ENCODE measurements around the gene PDPN. TPM values are rescaled to one million over a fixed set of nuclear protein-coding genes. Genes with fewer than 3 reads are reported as not detected.

Gene PDPN
- total RNA-seq, 1 experiment from 2014 or later, result 16.3 TPM

DNA sequence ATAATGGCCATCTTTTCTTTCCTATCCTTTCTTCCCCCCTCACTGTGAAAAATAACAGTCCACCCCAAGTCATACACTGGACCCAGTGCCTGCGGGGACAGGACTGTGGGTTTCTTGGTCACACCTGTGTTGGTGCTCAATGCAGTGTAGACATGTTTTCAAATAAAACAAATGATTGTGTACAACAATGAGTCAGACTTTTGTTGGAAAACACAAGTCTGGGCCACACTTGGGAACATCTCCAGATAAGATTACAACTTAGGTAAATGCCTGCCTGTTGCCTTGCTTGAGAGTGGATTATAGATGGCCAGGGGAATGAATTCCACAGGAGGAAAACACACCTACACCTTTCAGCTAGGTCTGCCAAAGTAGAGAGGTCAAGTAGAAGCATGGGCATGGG lies 34.1 kb downstream of the PDPN start:
- DNase-seq (ENCODE audit: low read depth), result no peak

DNA sequence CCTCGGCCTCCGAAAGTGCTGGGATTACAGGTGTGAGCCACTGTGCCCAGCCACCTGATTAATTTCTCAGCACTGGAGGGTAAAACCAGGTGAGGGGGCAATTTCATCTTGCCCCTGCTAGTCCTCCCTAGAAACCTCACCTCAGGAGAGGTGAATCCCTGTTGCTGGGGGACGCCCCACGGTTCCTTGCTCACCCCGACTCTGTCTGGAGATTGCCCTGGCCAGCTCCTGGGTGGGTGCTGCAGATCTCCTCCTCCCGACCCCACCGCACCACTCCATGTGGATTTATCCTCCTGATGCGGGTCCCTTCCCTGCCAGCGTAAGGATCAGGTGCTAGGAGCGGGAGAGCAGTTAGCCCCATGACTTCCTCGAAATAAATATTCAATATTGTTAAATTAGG lies 34.9 kb downstream of the PDPN start:
- no peak for DNase-seq (ENCODE audit: low read depth)

DNA sequence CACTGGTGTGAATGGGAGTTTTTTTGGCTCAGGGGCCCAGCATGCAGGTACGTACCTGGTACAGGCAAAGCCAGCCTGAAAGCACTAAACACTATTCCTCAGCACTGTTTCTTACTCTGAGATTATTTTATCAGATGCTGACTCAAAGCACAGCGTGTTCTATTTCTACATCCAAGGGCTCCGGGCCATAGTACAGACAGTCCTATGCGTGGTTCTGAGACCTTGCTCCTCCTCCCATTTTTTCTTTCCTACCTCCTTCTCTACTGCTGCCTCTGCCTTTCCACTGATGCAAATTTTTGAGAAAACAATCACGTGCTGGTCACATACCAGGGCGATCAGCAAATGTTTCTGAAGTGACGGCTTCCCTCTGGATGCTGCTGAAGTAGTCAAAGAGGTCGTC lies 36.3 kb downstream of the PDPN start:
- no peak for DNase-seq (ENCODE audit: low read depth)

DNA sequence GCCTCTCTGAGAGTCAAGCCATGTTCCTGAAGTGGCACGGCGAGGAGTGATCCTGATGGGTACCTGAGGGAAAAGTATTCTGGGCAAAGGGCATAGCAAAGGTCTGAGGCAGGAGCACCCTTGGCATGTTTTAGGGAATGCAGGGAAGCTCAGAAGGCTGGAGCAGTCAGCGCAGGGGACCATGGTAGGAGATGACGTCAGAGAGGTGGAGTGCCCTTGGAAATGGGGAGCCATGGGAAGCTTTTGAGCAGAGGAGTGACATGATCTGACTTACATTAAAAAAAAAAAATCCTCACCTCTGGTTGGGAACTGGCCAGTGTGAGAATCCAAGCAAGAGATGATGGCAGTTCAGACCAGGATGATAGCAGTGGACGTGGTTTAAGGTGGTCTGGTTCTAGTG lies 37.2 kb downstream of the PDPN start:
- DNase-seq (ENCODE audit: low read depth), result no peak

DNA sequence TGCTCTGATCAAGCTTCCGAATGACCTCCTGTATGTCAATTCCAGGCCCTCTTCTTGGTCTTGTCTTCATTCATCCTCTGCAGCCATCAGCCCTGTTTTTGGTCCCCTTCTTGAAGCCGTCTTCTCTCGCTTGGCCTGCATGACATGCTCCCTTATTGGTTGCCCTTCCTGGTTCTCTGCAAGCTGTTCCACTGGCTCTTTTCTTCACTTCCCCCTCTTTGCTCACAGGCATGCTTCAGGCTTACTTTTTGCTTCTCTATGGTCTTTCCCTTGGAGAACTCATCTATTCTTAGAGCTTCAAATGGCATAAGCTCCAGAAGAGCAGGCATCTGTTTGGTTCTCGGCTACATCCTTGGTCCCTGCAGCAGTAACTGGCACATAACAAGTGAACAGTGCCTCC lies 38.8 kb downstream of the PDPN start:
- DNase-seq (ENCODE audit: low read depth), result no peak

DNA sequence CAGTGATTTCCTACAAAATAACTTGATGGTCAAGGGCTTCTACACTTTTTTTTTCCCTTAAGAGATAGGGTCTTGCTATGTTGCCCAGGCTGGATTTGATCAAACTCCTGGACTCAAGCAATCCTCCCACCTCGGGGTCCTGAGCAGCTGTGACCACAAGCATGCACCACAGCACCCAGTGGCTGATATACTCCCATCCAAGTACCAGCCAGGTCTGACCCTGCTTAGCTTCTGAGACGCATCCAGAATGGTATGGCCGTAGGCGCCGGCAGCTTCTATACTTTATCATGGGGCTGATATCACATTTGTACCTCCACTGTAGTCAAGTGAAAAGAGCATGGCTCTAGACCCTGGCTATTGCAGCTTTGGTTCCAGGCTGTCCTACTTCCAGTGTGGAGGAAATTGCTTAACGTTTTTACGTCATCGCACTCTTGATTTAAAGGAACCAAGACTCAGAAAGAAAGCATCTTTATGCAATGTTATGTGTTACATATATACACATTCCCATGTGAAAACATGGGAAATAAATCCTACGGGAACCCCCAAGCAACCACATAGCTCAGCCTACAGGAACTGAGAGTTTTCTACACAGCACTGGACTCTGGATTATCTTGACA lies 39.5 kb downstream of the PDPN start:
- no peak for DNase-seq (ENCODE audit: low read depth)

DNA sequence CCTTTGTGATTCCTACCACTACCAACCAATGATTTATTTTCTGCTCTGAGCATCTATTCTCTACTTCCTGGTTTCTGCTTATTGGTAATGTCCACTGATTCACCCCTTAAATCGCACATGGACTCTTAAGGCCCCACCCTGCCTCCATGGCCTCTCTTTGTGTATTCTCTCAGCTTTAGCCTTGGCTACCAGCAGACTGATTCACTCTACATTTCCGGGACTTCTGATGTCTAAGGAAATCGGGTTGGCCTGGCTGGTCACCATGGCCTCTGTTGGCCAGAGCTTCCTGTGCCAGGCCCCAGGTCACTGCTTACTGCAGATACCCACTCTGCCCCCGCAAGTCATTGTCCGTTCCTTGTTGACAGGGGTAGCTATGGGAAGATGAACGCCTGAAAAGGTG lies 40.9 kb downstream of the PDPN start:
- DNase-seq (ENCODE audit: low read depth), result peak; percentile 61

DNA sequence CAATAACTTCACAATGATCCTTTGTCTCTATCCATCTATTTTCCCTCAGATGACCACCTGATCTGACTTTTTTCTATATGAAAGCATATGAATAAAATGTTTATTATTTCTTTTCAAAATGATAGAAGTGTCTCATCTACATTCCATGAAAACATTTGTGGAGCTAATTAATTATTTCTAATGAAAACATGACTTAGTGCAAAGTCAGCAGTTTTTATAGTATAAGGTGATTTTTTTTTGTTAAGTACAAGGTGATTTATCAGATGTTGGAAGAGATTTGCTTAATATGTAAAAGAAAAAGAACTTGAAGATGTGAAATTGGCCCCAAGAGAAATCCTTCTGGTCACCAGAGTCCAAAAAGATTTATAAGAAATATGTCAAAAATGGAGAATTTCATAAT lies 43.5 kb downstream of the PDPN start:
- DNase-seq (ENCODE audit: low read depth), result no peak

DNA sequence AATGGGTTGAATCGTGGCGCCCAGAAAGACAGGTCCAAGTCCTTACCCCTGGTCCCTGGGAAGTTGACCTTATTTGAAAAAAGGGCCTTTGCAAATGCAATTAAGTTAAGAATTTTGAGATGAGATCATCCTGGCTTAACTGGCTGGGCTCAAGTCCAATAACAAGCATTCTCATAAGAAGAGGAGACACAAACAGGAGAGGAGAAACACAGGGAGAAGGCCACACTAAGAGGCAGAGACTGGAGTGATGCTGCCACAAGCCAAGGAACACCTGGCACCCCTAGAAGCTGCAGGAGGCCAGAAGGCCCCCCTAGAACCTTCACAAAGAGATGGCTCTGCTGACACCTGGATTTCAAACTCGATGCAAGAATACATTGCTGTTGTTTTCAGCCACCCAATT lies 44.6 kb downstream of the PDPN start:
- peak; percentile 73 for DNase-seq (ENCODE audit: low read depth)

DNA sequence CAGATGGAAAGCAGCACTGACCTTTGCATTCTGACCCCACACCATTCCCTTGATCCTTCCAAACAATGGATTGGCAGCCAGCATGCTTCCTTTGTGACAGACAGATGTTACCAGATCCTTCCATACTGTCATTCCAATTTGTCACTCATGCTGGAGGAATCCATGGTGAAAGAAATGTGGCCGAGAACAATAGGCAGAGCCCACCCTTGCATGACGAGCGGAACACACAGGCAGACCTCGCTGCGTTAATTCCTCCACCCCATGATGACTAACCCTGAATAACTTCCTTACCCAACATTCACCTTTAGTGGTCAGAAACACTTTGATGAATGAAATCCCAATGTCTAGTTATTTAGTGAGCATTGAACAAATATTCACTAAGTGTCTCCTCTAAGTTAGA lies 45.1 kb downstream of the PDPN start:
- DNase-seq (ENCODE audit: low read depth), result peak; percentile 89

DNA sequence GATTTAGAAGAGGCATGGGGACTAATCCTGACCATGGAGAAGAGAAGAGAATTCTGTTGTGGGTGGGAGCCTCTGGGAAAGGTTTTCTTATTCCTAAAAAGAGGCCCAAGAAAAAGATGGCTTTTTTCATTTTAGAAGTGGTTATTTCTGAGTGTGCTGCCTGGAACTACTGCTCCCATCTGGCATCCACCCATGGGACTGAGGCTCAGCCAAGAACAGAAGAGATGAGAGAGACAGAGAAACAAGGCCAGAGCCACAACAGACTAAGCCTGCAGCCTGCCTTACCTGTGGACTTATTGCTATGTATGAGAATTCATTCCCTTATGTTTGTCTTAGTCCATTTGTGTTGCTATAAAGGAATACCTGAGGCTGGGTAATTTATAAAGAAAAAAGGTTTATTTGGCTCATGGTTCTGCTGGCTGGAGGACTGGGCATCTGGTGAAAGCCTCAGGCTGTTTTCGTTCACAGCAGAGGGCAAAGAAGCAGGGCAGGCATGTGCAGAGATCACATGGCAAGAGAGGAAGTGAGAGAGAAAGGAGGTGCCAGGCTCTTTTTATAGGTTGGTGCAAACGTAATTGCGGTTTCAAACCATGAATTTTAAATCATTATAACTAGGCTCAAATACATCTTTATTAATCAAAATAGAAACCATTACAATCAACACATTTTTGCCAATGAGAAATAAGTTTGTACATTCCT lies 58.8 kb downstream of the PDPN start:
- no peak for DNase-seq (ENCODE audit: low read depth)

DNA sequence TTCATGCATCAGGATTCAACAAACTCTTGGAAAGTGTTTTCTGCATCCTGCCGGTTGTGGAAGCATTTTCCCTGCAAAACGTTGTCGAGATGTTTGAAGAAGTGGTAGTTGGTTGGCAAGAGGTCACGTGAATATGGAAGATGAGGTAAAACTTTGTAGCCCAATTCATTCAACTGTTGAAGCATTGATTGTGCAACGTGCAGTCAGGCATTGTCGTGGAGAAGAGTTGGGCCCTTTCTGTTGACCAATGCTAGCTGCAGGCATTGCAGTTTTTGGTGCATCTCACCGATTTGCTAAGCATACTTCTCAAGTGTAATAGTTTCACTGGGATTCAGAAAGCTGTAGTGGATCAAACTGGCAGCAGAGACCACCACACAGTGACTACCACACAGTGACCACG lies 59.4 kb downstream of the PDPN start:
- no peak for DNase-seq (ENCODE audit: low read depth)

DNA sequence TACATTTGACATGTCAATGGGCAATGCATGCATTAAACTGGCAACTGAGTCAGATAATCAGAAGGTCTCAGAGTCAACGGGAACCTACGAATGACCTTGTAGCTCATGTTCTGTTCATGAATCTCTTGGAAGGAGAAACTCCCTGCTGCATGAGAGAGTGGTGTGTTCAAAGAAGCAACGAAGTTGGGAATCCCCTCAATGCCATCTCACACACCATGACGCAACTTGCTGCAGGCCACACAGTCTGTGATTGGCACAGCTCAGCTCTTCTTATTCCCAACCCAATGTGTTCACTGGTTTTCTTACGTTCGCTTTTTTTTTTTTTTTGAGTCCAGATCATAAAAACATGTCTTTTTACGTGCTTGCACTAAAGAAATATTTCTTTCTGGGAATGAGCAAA lies 62.9 kb downstream of the PDPN start:
- no peak for DNase-seq (ENCODE audit: low read depth)

DNA sequence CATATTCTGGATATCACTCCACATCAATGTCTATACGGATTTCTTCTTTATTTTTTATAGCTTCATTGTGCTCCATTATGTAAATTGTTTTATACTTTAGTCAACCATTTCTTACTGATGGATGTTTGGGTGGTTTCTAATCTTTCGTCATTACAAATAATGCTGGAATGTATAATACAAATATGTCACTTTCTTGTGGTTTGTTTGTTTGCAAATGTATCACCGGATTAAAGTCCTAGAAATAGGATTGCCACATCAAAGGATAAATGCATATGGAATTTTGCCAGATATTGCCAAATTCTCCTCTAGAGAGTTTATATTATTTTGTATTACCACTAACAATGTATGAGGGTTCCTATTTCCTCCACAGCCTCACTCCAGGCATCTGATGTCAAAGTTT lies 67.6 kb downstream of the PDPN start:
- DNase-seq (ENCODE audit: low read depth), result peak; percentile 38

DNA sequence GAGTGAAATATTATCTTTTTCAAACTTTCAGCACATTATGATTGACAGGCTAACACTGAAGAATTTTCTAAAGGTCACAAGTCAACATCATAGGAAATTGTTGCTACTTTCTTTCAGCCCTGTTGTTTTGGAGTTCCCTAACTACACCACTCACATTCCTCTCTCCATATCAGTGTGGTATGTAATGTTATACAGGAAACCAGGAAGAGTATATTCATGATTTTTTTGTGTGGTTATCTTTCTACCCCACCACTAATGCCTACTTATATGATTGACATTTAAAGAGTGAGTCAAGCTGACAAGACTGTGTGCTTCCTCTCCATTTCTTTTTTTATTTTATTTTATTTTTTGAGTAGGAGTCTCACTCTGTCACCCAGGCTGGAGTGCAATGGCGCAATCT lies 68.6 kb downstream of the PDPN start:
- DNase-seq (ENCODE audit: low read depth), result peak; percentile 29

DNA sequence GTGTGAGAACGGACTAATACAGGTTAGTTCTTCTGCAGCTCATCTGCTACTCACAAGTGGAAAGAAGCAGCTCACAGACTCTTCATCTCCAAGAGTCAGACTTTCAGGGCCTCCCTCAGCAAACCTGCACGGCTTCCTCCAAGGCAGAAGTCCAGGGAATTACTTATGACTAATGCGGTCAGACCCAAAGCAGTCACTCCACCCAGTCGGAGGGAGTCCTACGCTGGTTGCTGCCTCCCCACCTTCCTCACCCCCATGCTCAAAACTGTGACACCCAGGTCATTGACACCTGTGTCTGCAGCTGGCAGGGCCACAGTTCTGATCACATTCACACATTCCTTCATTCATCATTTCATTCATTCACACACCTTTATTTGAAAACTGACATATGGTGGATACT lies 77.9 kb downstream of the PDPN start:
- DNase-seq (ENCODE audit: low read depth), result peak; percentile 77

DNA sequence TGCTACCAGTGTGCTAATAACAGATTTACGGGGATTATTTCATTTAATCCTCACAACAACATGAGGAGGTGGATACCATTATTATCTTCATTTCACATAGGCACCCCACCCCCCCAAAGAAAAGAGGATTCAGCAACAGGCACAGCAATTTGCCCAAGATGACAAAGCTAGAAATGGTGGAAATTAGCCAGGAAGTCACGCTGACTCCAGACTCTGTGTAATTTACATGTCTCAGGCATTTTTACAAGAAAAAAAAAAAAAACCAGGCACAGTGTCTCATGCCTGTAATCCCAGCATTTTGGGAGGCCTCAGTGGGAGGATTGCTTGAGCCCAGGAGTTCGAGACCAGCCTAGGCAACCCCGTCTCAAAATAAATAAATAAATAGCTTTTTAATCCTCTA lies 78.9 kb downstream of the PDPN start:
- peak; percentile 55 for DNase-seq (ENCODE audit: low read depth)

DNA sequence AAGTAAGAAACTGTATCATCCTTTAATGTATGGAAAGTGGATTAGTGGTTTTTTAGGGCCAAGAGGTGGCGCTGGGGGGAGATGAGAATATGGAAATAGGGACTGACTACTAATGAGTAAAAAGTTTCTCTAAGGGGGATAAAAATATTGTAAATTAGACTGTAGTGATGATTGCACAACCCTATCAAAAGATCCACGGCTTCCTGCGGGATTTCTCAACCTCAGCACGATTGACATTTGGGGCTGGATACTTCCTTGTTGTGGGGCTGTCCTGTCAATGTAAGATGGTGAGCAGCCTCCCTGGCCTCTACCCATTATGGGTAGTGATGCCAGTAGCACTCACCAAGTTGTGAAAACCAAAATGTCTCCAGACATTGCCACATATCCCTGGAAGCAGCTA lies 80.3 kb downstream of the PDPN start:
- no peak for DNase-seq (ENCODE audit: low read depth)

DNA sequence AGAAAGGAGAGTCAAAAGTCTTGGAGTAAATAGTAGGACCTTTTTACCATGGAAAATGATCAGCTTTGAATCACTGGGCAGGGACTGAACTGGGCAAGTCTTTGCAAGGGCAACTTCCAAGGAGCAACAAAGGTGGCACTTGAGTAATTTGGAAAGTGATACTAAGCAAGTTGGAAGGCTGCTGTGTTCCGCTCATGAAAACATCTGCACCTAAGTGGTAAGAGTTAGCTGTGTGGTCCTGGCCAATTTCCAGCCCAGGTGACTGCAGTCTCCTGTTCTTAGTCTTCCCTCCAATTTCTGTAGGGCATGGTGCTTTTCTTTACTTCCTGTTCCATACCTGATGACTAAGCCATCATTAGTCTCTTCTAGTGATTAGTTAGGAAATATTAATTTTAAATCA lies 80.8 kb downstream of the PDPN start:
- no peak for DNase-seq (ENCODE audit: low read depth)

DNA sequence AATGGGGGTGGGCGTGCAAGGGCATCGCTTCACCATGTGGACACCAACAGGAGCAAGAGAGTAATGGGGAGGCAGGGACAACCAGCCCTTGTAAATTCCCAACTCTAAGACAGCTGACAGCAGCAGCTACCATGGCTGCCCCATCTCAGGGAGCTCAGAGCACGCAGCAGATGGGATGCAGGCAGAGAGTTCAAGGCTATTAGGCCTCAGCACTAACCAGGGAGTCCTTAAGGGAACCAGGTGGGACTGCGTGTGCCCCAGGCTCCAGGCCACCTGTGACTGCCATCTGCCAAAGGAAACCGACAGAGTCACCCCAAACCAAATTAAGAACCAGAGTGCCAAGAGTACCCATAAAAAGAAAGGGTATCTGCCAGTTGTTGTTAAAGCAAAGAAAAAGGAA lies 82.7 kb downstream of the PDPN start:
- no peak for DNase-seq (ENCODE audit: low read depth)
